GM12878 (cell line): ENCODE results near the gene C17orf107. TPM values are rescaled to one million over a fixed set of nuclear protein-coding genes. Genes with fewer than 3 reads are reported as not detected.
A peak's percentile ranks its signal among the peaks of the same experiment; 100 is the strongest.

Experiments
- ASH2L ChIP-seq: fragments of 300-600, 200-600 bp; sonication (generic); IDR thresholded peaks from 2 replicates; pipeline ENCODE4 v1.6.1; 2017; ENCODE audit warnings: low read depth, mild to moderate bottlenecking, borderline replicate concordance
- ATF7 ChIP-seq: fragments of 450-650 bp; IDR thresholded peaks from 2 replicates; pipeline ENCODE4 v1.6.1; 2016; ENCODE audit warnings: low read depth, mild to moderate bottlenecking
- BACH1 ChIP-seq: fragments of 450-650 bp; IDR thresholded peaks from 2 replicates; pipeline ENCODE4 v1.6.1; 2017; ENCODE audit warnings: mild to moderate bottlenecking, borderline replicate concordance
- CBFB ChIP-seq: IDR thresholded peaks from 2 replicates; pipeline ENCODE4 v1.6.1; 2016; ENCODE audit warnings: antibody characterized with exemption, low read depth
- CHD1 ChIP-seq: IDR thresholded peaks from 2 replicates; pipeline ENCODE4 v1.6.1; 2012; ENCODE audit warnings: low read depth, low read length, improper control_type of control experiment
- FOXK2 ChIP-seq: fragments of 450-650 bp; IDR thresholded peaks from 2 replicates; pipeline ENCODE4 v1.6.1; 2017; ENCODE audit warnings: mild to moderate bottlenecking, moderate library complexity
- IRF4 ChIP-seq: IDR thresholded peaks from 2 replicates; pipeline ENCODE4 v1.6.1; 2011; ENCODE audit warnings: low read depth, low read length
- JUNB ChIP-seq: IDR thresholded peaks from 2 replicates; pipeline ENCODE4 v1.6.1; 2016; ENCODE audit warnings: antibody characterized with exemption, mild to moderate bottlenecking
- SREBF2 ChIP-seq: IDR thresholded peaks from 2 replicates; pipeline ENCODE4 v1.6.1; 2012; ENCODE audit warnings: mild to moderate bottlenecking, low read length
- ZNF24 ChIP-seq: fragments of 450-650 bp; IDR thresholded peaks from 2 replicates; pipeline ENCODE4 v1.6.1; 2017; ENCODE audit warnings: antibody characterized with exemption, mild to moderate bottlenecking
- polyA plus RNA-seq, 11 experiments: library from polyadenylated mRNA; depleted of rRNA in 4 of 11; unstranded in 6 of 11; stranded (reverse) in 5 of 11; fragments of >200 nt; fragmentation: Nextera tagmentation in 4 of 11; fragmentation: Illumina TruSeq in 1 of 11; extraction: Ambion mirVana in 4 of 11; extraction: Trizol in 1 of 11; gene quantifications; 1 replicate in 1 of 11; 2 replicates in 10 of 11; pipeline versions ENCODE4 v1.2.1 to v1.2.3, GENCODE V29; 2011 to 2016; ENCODE audit warnings: inconsistent platforms in 2 of 11, missing spikeins in 2 of 11, low read depth in 1 of 11
- total RNA-seq, 4 experiments: library from RNA; depleted of rRNA in 3 of 4; stranded (reverse); fragments of >200 nt in 3 of 4; fragmentation: Illumina TruSeq in 1 of 4; extraction: Trizol in 1 of 4; gene quantifications; 2 replicates each; pipeline versions ENCODE4 v1.2.1 to v1.2.3, GENCODE V29; 2013 to 2021
- TF ChIP-seq, protein P1 (sequence below): IDR thresholded peaks from 2 replicates; pipeline ENCODE4 v1.6.1; 2011; ENCODE audit warnings: low read depth, mild to moderate bottlenecking, low read length, moderate library complexity, borderline replicate concordance; ENCODE audit errors: extremely low read depth
- TF ChIP-seq, protein P2 (sequence below): fragments of 450-650 bp; IDR thresholded peaks from 2 replicates; pipeline ENCODE4 v1.6.1; 2017; ENCODE audit warnings: antibody characterized with exemption, mild to moderate bottlenecking, moderate library complexity
- TF ChIP-seq, protein P3 (sequence below): fragments of 450-650 bp; formaldehyde crosslinking; IDR thresholded peaks from 2 replicates; pipeline ENCODE4 v1.5.0; 2022; ENCODE audit warnings: mild to moderate bottlenecking, missing genetic modification characterization

The C17orf107 gene
- total and polyA plus RNA-seq, 10 of the 15 experiments (the other 5 are each of a cell fraction or from before 2014, with no cell fraction given): 0.05 to 0.46 (median 0.11) TPM; not detected in 3

DNA sequence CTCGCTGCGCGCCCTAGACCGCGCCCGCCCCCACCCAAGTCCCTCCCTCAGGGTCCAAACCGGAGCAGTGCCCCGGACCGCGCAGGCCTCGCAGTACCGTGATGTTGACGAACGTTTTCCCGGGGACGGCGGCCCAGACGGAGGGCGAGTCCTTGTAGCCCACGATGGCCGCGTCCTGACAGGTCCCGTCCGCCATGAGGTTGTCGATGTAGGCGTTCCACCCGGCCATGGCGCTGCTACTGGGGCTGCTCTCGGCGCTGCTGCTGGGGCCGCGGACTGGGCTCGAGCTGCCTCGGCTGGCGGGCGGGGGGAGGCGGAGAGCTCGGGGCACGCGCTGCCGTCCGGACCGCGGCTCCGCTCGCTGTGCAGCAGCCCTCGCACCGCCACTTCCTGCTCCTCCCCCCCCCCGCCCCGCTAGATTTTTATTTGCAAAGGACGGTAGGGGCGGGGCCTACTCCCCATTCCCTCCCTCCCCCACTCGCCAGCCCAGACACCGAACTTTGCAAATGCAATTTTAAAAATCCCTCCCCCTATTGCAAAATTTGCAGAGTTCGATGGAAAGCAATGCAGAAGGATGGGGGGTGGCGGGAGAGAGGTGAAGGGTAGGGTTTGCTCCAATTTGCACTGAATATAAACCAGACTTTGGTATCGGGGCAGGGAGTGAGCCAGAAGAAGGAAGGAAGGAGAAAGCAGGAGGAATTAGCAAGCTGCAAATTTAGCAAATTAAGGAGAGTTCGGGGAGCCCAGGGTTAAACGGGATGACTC is 49.0 kb downstream of the C17orf107 start, which contains the start of gene PFN1 (continued):
- TF ChIP-seq ASH2L (no peak), CHD1 (peak; percentile 80; the same call in 1 of the 2 replicates), FOXK2 (peak; percentile 73; the same call in 1 of the 2 replicates), CBFB (peak; percentile 15; the same call in 1 of the 2 replicates), ATF7 (peak; percentile 85), IRF4 (0 out of 2 replicates have a peak, but pooled peaks have one; percentile 9), SREBF2 (no peak), BACH1 (peak; percentile 75), JUNB (0 out of 2 replicates have a peak, but pooled peaks have one; percentile 16), ZNF24 (0 out of 2 replicates have a peak, but pooled peaks have one; percentile 26)
- TF ChIP-seq, protein P1, sequence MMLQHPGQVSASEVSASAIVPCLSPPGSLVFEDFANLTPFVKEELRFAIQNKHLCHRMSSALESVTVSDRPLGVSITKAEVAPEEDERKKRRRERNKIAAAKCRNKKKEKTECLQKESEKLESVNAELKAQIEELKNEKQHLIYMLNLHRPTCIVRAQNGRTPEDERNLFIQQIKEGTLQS: no peak
- TF ChIP-seq, protein P2, sequence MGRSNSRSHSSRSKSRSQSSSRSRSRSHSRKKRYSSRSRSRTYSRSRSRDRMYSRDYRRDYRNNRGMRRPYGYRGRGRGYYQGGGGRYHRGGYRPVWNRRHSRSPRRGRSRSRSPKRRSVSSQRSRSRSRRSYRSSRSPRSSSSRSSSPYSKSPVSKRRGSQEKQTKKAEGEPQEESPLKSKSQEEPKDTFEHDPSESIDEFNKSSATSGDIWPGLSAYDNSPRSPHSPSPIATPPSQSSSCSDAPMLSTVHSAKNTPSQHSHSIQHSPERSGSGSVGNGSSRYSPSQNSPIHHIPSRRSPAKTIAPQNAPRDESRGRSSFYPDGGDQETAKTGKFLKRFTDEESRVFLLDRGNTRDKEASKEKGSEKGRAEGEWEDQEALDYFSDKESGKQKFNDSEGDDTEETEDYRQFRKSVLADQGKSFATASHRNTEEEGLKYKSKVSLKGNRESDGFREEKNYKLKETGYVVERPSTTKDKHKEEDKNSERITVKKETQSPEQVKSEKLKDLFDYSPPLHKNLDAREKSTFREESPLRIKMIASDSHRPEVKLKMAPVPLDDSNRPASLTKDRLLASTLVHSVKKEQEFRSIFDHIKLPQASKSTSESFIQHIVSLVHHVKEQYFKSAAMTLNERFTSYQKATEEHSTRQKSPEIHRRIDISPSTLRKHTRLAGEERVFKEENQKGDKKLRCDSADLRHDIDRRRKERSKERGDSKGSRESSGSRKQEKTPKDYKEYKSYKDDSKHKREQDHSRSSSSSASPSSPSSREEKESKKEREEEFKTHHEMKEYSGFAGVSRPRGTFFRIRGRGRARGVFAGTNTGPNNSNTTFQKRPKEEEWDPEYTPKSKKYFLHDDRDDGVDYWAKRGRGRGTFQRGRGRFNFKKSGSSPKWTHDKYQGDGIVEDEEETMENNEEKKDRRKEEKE: no peak
- TF ChIP-seq, protein P3, sequence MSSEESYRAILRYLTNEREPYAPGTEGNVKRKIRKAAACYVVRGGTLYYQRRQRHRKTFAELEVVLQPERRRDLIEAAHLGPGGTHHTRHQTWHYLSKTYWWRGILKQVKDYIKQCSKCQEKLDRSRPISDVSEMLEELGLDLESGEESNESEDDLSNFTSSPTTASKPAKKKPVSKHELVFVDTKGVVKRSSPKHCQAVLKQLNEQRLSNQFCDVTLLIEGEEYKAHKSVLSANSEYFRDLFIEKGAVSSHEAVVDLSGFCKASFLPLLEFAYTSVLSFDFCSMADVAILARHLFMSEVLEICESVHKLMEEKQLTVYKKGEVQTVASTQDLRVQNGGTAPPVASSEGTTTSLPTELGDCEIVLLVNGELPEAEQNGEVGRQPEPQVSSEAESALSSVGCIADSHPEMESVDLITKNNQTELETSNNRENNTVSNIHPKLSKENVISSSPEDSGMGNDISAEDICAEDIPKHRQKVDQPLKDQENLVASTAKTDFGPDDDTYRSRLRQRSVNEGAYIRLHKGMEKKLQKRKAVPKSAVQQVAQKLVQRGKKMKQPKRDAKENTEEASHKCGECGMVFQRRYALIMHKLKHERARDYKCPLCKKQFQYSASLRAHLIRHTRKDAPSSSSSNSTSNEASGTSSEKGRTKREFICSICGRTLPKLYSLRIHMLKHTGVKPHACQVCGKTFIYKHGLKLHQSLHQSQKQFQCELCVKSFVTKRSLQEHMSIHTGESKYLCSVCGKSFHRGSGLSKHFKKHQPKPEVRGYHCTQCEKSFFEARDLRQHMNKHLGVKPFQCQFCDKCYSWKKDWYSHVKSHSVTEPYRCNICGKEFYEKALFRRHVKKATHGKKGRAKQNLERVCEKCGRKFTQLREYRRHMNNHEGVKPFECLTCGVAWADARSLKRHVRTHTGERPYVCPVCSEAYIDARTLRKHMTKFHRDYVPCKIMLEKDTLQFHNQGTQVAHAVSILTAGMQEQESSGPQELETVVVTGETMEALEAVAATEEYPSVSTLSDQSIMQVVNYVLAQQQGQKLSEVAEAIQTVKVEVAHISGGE (CRISPR knock-in tag): peak; percentile 64
